Activated CD8-positive, alpha-beta memory T cell treated with anti-CD3 and anti-CD28 coated beads for 48 hours (primary cell): ENCODE measurements around the gene QRFPR.
"Not testable (repeated sequence)": the region's sequence is repeated elsewhere in the genome, so short reads cannot be mapped to it uniquely, and the experiment has no call there.

ENCODE experiments used
- DNase-seq, 3 experiments: peaks; one replicate each; pipeline ENCODE4 v3.0.0-alpha.2; 2020; ENCODE audit warnings: low read depth in 2 of 3, low spot score in 2 of 3

The QRFPR gene

GRCh38 chr4:121340247-121340646 lies 40.6 kb downstream of the QRFPR start:
- no peak for DNase-seq

GRCh38 chr4:121339824-121340223 lies 41.0 kb downstream of the QRFPR start:
- DNase-seq, result no peak

- DNase-seq, result no peak
Observed at GRCh38 chr4:121339307-121339706, 41.5 kb downstream of the QRFPR start.

- no peak for DNase-seq
Observed at GRCh38 chr4:121338518-121338917, 42.3 kb downstream of the QRFPR start.

- DNase-seq, result no peak
Observed at GRCh38 chr4:121336706-121337105, 44.1 kb downstream of the QRFPR start.

GRCh38 chr4:121330180-121330665 lies 50.6 kb downstream of the QRFPR start:
- no peak for DNase-seq

- DNase-seq, result no peak
Observed at GRCh38 chr4:121326597-121326996, 54.2 kb downstream of the QRFPR start.

GRCh38 chr4:121324331-121324730 lies 56.5 kb downstream of the QRFPR start:
- no peak for DNase-seq

GRCh38 chr4:121321466-121321865 lies 59.4 kb downstream of the QRFPR start:
- DNase-seq, result no peak

- no peak for DNase-seq
Observed at GRCh38 chr4:121316091-121316490, 64.7 kb downstream of the QRFPR start.

GRCh38 chr4:121313430-121313829 lies 67.4 kb downstream of the QRFPR start:
- not testable (repeated sequence) for DNase-seq

- no peak for DNase-seq
Observed at GRCh38 chr4:121308828-121309227, 72.0 kb downstream of the QRFPR start.

GRCh38 chr4:121308328-121308663 lies 72.5 kb downstream of the QRFPR start:
- no peak for DNase-seq

- DNase-seq, result peak in 1 of 3 experiments; percentile 5
Observed at GRCh38 chr4:121307445-121308327, 73.1 kb downstream of the QRFPR start.

GRCh38 chr4:121306931-121307330 lies 73.9 kb downstream of the QRFPR start:
- DNase-seq, result no peak

GRCh38 chr4:121304893-121305292 lies 75.9 kb downstream of the QRFPR start:
- DNase-seq, result no peak

GRCh38 chr4:121299367-121299766 lies 81.5 kb downstream of the QRFPR start:
- DNase-seq, result no peak

GRCh38 chr4:121283319-121283718 lies 97.5 kb downstream of the QRFPR start:
- DNase-seq, result no peak

- no peak for DNase-seq
Observed at GRCh38 chr4:121280425-121280824, 100.4 kb downstream of the QRFPR start.

- no peak for DNase-seq
Observed at GRCh38 chr4:121278811-121279368, 101.9 kb downstream of the QRFPR start.
